Mononuclear cell (primary cell): ENCODE measurements around the gene CUBN. TPM values are rescaled to one million over a fixed set of nuclear protein-coding genes. Genes with fewer than 3 reads are reported as not detected.

Source experiments
- H3K27me3 ChIP-seq: 2 replicates; pipeline ENCODE4 v1.6.0; 2011; ENCODE audit warnings: low read length, control low read depth; ENCODE audit not compliant: insufficient read depth
- H3K4me1 ChIP-seq: 2 replicates; pipeline ENCODE4 v1.5.1; 2011; ENCODE audit warnings: mild to moderate bottlenecking, low read length, control low read depth; ENCODE audit not compliant: insufficient read depth
- H3K4me3 ChIP-seq: 2 replicates; pipeline ENCODE4 v1.5.1; 2011; ENCODE audit warnings: mild to moderate bottlenecking, low read length, moderate library complexity
- H3K9me3 ChIP-seq: 2 replicates; pipeline ENCODE4 v1.5.1; 2011; ENCODE audit warnings: low read depth, mild to moderate bottlenecking, control low read depth, low read length
- total RNA-seq: library from RNA; depleted of rRNA; stranded (reverse); fragments of >200 nt; gene quantifications from one replicate; pipeline ENCODE4 v1.2.3, GENCODE V29; 2012

The CUBN gene
- total RNA-seq, 1 donor, result 6.8 TPM

DNA sequence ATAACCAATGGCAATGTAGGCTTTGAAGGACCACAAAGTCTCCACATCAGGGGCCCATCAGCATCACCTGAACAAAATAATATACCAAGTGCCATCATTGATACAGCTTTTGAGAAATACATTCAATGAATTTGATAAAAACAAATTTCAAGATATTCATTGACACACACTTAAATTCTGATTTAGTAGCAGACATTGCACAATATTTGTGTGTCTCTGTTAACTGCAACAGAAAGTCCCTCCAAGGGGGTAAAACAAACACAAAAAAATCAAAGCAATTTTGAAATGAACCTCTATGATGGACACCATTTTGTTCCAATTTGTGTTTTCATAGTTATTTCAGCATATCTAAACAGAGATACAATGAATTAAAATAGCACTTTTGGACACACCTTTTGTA lies 225.6 kb downstream of the CUBN start:
- no peaks in the 10 kb centered on the region for H3K27me3 ChIP-seq
- H3K9me3 ChIP-seq, result no peaks in the 10 kb centered on the region

DNA sequence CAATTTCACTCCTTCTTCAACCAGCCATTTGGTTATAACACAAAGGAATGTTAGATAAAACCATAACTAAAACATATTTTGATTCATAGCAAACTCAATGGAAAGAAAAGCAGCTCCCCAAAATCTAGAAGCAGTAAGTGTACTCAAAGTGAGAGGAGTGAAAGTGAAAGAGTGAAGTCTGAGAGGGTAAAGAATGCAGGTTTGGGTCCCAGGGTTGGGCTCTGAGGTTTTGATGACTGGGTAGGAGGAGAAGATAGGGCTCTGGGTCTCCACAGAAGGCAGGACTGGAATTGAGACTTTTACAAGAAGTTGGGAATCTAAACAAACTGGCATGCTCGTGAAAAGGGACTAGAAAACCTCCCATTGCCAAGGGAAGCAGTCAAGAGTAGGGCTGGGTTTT lies 227.0 kb downstream of the CUBN start:
- H3K4me3 ChIP-seq, result no peak overlapping the region
- H3K9me3 ChIP-seq, result no peaks in the 10 kb centered on the region
- peaks cover 3% of the 10 kb centered on the region for H3K4me1 ChIP-seq
- H3K27me3 ChIP-seq, result no peaks in the 10 kb centered on the region

More for the DNA sequence above, 225.6 kb downstream of the CUBN start:
- Histone ChIP-seq H3K4me1 (peaks cover 3% of the 10 kb centered on the region), H3K4me3 (no peak overlapping the region)

DNA sequence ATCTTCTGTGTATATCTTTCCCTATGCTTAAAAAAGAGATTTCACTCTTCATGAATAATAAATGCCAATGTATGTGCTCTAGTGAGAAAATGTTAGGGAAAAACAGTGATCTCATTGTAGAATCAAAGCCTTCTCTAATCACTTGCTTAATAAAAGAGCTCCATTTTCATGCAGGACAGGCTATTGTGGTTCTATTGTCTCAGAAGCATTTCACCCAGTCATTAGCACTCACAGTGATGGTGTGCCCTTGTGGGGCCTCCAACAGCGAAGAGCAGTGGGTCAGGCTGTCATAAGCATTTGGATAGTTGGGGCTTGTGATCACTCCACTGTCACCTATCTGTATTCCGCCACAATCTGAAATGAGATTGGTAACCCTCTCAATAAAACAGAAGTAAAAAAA lies 228.5 kb downstream of the CUBN start:
- H3K27me3 ChIP-seq, result no peaks in the 10 kb centered on the region
- H3K4me1 ChIP-seq, result peaks cover 3% of the 10 kb centered on the region
- no peak overlapping the region for H3K4me3 ChIP-seq
- no peaks in the 10 kb centered on the region for H3K9me3 ChIP-seq

DNA sequence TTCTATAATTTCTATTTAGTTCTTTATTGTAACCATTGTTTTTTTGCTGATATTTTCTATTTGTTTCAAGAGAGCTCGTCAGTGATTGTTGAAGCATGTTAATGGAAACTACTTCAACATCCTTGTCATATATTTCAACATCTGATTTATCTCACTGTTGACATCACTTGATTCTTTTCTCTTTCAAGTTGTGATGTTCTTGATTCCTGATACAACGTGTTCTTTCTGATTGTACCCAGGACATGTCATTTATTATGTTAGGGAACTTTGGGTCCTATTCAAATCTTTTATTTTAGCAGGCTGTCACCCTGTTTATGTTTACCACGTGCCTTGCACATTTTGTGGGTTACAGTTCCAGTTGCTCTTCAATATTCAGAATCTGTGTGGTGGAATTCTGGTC lies 232.6 kb downstream of the CUBN start:
- Histone ChIP-seq H3K4me1 (no peaks in the 10 kb centered on the region), H3K27me3 (no peaks in the 10 kb centered on the region), H3K9me3 (no peaks in the 10 kb centered on the region), H3K4me3 (no peak overlapping the region)

DNA sequence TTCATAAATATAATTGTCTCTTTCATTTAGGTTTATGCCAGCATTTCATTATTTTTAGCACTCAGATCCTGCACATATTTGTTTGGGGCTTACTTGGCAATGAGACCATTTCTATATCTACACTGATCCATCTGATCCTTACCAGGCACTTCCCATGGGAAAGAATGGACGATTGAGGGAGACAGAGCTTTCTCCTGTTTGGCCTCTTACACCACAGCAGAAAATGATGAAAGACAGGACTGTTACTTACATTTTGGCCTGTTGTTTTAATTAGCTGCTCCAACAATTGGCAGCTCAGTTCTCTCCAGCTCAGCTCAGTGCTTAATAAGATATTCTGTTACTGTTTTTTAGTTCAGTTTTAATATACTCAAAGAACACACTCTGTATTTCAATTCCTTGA lies 234.8 kb downstream of the CUBN start:
- Histone ChIP-seq H3K27me3 (peaks cover 11% of the 10 kb centered on the region), H3K4me3 (no peak overlapping the region), H3K9me3 (no peaks in the 10 kb centered on the region), H3K4me1 (no peaks in the 10 kb centered on the region)

DNA sequence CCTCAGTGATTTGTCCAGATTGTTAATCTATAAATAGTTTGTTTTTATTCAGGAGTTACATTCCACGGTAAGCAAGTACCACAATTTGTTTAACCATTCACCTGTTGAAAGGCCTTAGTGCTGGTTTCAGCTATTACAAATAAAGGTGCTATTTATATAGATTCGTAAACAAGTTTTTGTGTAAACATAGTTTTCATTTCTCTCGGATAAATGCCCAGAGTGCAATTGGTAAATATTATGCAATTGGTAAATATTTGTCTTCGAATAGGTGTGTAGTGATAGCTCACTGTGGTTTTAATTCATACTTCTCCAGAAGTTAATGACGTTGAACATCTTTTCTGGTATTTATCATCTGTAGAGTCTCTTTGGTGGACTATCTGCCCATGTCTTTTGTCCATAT lies 235.9 kb downstream of the CUBN start:
- Histone ChIP-seq H3K4me3 (no peak overlapping the region), H3K27me3 (peaks cover 11% of the 10 kb centered on the region), H3K9me3 (no peaks in the 10 kb centered on the region), H3K4me1 (no peaks in the 10 kb centered on the region)

DNA sequence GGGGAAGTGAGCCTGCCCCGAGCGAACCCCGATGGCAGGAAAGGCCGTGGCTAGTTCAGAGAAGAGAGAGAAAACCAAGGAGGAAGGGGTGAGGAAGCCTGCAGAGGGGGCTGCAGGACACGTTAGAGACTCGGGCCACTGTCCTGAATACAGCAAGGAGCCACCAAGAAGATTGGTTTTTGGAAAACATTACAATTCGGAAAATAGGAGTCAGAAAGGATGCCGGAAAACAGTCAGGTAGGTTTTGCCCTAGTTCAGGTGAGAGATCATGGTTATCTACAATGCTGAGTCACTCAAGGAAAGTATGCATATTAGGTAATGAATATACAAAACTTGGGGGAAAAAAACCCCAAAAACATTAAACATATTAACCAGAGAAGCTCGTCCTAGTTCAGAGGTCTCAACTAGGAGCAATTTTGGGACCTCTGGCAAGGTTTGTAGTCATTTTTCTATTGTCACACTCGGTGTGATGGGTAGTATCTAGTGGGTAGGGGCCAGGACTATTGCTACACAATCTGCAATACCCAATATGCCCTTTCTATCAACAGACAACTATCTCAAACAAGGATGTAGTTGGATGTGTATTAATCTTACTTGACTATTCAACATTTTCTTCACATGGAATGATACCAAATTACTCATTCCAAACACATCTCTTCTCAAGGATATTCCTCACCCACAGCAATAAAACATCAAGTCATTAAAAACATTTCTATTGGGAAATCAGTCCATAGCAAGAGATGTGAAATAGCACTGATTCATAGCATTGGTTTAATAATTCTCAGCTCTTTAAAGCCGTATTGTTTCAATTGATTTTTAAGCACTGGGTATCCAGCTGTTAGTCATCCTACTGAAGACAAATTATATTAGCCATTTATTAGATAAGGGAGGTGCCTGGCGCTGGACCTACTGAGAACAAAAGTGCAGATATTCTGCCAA lies 238.0 kb downstream of the CUBN start:
- H3K4me3 ChIP-seq, result no peak overlapping the region
- no peaks in the 10 kb centered on the region for H3K4me1 ChIP-seq
- peaks cover 11% of the 10 kb centered on the region for H3K27me3 ChIP-seq
- H3K9me3 ChIP-seq, result no peaks in the 10 kb centered on the region

DNA sequence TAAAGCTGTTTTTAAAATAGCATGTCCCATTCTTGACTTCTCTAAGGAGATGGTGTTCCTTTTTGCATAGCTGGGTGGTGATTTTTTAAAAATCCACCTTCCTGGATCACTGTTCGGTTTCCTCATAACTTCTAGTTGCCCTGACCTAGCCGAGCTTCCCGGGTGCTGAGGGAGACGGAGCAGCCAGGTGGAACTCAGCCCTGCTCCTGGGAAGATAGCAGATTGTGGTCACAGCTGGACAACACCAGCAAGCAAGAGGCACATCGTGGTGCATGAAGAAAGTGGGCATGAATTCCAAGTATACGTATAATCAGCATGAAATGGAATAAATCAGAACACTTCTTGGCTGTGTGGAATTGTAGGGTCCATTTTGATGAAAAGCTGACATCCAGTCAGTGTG lies 238.9 kb downstream of the CUBN start:
- Histone ChIP-seq H3K4me1 (no peaks in the 10 kb centered on the region), H3K4me3 (no peak overlapping the region), H3K27me3 (peaks cover 11% of the 10 kb centered on the region), H3K9me3 (no peaks in the 10 kb centered on the region)

DNA sequence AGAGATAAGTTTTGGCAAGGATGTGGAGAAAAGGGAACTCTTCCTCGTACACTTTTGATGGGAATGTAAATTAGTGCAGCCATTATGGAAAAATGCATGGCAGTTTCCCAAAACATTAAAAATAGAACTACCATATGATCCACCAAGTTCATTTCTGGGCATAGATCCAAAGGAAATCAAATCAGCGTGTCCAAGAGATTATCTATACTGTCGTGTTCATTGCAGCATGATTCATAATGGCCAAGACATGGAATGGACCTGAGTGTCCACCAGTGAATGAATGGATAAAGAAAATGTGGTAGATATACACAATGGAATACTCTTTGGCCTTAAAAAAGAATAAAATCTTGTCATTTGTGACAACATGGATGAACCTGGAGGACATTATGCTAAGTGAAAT lies 242.0 kb downstream of the CUBN start:
- H3K9me3 ChIP-seq, result no peaks in the 10 kb centered on the region
- no peak overlapping the region for H3K4me3 ChIP-seq
- peaks cover 11% of the 10 kb centered on the region for H3K27me3 ChIP-seq
- no peaks in the 10 kb centered on the region for H3K4me1 ChIP-seq

DNA sequence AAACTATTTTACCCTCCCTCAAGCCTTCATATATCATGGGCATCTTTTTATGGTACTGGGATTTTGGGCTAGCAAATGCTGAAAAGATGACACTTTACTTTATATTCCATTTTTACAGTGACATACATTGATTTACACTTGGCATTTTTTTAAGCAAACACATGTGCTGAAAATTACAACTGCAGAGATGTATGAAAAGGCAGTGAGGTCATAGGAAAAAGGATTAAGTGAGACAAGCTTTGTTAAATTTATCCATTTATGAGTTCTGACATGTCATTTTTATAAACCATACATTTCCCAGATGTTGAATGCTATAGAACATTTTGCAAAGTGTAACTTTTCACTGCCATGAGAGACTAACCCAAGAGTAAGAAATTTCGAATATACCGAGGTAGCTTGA lies 243.6 kb downstream of the CUBN start:
- Histone ChIP-seq H3K9me3 (no peaks in the 10 kb centered on the region), H3K27me3 (peaks cover 4% of the 10 kb centered on the region), H3K4me1 (no peaks in the 10 kb centered on the region), H3K4me3 (no peak overlapping the region)

DNA sequence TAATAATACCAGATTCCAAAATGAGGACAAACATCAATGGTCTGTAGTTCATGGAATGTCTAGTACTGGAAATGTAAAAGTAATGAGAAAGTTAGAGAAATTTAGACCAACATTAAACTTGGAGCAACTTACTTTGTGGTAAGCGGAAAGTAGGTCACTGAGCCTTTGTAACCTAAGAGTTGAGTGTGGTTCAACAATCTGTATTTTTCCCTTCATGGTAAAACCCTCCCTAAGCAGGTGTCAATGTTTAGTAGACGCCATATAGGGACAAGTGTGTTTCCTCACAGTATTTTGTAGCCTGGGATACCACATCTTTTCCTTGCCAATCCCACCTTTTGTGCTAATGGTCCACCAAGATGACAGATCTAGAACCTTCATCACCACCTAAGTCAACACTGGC lies 245.1 kb downstream of the CUBN start:
- Histone ChIP-seq H3K27me3 (no peaks in the 10 kb centered on the region), H3K4me3 (no peak overlapping the region), H3K4me1 (no peaks in the 10 kb centered on the region), H3K9me3 (no peaks in the 10 kb centered on the region)

DNA sequence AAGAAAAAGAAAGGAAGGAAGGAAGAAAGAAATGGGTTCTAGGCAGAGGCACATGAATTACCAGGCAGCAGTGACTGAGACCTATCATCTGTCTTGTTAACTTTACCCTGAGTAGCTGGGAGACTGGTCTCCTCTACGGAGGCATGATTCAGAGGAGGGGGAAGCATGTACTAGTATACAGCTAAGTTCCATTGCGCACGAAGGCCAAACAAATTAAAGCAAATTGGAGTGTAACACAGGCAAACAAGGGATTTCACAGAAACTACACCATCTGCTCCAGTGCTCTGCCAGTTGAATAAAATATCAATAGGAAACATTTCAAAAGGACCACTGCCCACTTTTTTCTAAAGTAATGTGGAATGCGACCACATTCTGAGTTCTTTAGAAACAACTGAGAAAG lies 246.5 kb downstream of the CUBN start:
- no peaks in the 10 kb centered on the region for H3K27me3 ChIP-seq
- no peaks in the 10 kb centered on the region for H3K4me1 ChIP-seq
- H3K4me3 ChIP-seq, result no peak overlapping the region
- H3K9me3 ChIP-seq, result no peaks in the 10 kb centered on the region

DNA sequence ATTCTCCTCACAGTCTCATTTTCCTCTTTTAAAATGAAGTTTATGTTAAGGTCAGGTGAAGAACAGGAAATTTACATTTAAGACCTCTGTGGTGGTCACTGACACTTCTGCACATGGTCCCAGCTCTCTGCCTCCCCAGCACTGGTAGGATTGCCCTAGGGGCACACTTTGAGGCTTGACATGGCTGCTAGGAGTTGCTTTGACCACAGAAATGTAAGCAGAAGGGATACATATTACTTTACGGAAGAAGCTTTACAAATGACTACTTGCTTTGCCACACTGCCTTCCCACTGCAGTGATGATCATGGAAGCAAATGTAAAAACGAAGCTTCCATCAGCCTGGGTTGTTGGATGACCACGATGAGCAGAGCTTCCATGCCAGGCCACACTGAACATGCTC lies 259.3 kb downstream of the CUBN start:
- Histone ChIP-seq H3K4me3 (no peak overlapping the region), H3K27me3 (no peaks in the 10 kb centered on the region), H3K9me3 (no peaks in the 10 kb centered on the region), H3K4me1 (no peaks in the 10 kb centered on the region)

DNA sequence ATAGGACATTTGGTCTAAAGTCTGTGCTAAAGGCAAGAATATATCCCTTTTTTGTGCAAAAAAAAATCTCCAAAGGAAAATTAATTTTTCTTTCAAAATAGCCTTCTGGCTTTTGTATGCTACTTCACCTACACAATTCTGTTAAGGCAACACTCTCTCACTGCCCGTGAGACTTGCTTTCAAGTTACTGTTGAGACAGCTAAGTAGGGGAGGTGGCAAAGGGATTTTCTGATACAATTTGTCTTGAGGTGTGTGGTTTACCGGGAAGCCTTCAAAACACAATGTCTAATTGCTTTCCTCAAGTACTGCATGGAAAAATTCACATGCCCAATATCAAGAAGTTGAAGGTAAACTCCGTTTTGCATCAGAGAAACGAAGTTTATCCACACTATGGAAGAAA lies 261.6 kb downstream of the CUBN start:
- no peak overlapping the region for H3K4me3 ChIP-seq
- no peaks in the 10 kb centered on the region for H3K9me3 ChIP-seq
- no peaks in the 10 kb centered on the region for H3K4me1 ChIP-seq
- no peaks in the 10 kb centered on the region for H3K27me3 ChIP-seq

DNA sequence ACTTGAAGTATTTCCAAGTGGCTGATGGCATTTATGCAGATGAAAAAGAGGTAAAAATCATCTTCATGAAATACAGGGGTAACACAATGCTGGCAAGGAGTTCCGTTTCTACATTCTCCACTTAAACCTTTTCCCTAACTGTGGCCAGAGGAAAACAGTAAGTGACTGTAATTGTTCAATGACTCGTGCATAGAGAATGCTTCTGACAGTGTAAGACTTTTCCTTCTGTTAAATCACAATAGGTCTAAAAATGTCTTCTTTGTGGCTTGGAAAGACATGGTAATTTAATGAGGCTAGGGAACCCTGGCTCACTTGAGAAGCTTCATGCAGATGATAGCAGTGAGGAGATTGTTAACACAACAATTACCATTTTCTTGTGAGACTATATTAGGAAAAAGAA lies 262.1 kb downstream of the CUBN start:
- Histone ChIP-seq H3K4me1 (no peaks in the 10 kb centered on the region), H3K27me3 (no peaks in the 10 kb centered on the region), H3K4me3 (no peak overlapping the region), H3K9me3 (no peaks in the 10 kb centered on the region)
